ENCODE measurements around the gene TTC7B. TPM values are rescaled to one million over a fixed set of nuclear protein-coding genes. Genes with fewer than 3 reads are reported as not detected.

Gene TTC7B
- total RNA-seq, 2 experiments from 2014 or later: 5.9 to 6.6 TPM

- no peak overlapping the region for H3K27ac Mint-ChIP-seq
- H3K4me3 Mint-ChIP-seq: no peak overlapping the region
- ATAC-seq (ENCODE audit: low read depth) (no peak), DNase-seq (no peak)
- no peaks in the 10 kb centered on the region for H3K27me3 Mint-ChIP-seq
- H3K36me3 Mint-ChIP-seq: no peaks in the 10 kb centered on the region
- POLR2A ChIA-PET: no interaction called here
- H3K9me3 Mint-ChIP-seq: no peaks in the 10 kb centered on the region
- no peaks in the 10 kb centered on the region for H3K4me1 Mint-ChIP-seq
Observed at GRCh38 chr14:90616881-90617280, 199.3 kb downstream of the TTC7B start.

DNA sequence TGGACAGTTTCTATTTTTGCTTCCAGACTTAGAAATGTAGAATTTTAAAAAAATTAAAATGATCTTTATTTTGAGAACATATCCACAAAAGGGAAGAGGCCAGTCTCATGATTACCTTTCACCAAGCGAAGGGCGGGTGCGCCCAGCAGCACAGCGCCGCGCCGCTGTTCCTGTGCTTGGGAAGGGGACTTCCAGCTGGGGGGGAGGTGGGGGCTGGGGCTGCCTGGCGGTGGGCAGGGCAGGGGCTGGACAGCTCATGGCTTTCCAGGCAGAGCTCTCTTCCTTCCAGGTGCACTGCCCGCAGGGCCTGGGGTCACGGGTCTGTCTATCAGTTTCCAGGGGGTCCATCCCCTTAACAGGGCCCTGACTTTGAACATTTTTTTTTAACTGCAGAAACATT, 199.9 kb downstream of the TTC7B start:
- DNase-seq: no peak
- H3K36me3 Mint-ChIP-seq: no peaks in the 10 kb centered on the region
- H3K27me3 Mint-ChIP-seq: no peaks in the 10 kb centered on the region
- no peak overlapping the region for H3K4me3 Mint-ChIP-seq
- H3K9me3 Mint-ChIP-seq: no peaks in the 10 kb centered on the region
- no peak overlapping the region for H3K27ac Mint-ChIP-seq
- no peaks in the 10 kb centered on the region for H3K4me1 Mint-ChIP-seq
- no peak for ATAC-seq (ENCODE audit: low read depth)
- POLR2A ChIA-PET: no interaction called here

GRCh38 chr14:90615517-90616060, 200.6 kb downstream of the TTC7B start:
- H3K9me3 Mint-ChIP-seq: no peaks in the 10 kb centered on the region
- POLR2A ChIA-PET: no interaction called here
- ATAC-seq (ENCODE audit: low read depth): no peak
- peaks cover under 1% of the 10 kb centered on the region for H3K4me1 Mint-ChIP-seq
- no peaks in the 10 kb centered on the region for H3K36me3 Mint-ChIP-seq
- DNase-seq: no peak
- H3K27ac Mint-ChIP-seq: no peak overlapping the region
- no peaks in the 10 kb centered on the region for H3K27me3 Mint-ChIP-seq
- H3K4me3 Mint-ChIP-seq: no peak overlapping the region

DNA sequence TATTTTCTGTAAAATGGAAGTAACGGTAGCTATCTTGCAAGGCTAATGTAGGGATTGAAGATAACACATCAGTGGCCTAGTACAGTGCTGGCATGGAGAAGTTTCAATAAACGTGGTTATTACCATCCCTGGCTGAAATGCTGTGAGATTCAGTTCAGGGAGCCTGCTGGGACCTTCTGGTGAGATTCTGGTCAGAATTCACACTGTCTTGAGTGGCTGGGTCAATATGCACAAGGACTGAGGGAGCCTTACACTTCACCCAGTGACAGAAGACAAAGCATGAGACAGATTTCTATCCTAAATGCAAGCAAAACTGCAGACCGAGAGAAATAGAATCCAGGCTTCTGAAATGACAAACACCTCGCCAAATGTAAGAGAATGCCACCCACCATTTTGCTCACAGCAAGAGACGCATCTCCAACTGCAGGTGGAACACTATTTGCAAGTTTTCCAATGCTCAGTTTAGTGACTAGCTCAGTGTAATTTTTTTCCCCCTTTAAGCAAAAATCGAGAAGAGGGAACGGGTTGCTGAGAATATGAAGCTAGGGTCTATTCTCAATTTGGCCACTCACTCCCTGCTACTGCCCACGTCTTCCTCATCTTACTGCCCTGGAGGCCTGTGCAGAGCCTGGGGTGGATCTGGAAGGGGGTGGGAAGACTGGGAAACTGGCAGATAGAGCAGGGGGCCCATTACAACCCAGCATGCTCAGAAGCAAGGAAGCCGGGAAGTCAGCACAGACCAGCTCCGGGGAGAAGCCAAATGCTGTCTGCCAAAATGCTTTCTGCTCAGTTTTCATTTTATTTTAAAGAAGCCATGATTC, 201.3 kb downstream of the TTC7B start:
- no peak overlapping the region for H3K4me3 Mint-ChIP-seq
- no peaks in the 10 kb centered on the region for H3K9me3 Mint-ChIP-seq
- H3K27ac Mint-ChIP-seq: no peak overlapping the region
- H3K27me3 Mint-ChIP-seq: no peaks in the 10 kb centered on the region
- no peak for DNase-seq
- no peak for ATAC-seq (ENCODE audit: low read depth)
- POLR2A ChIA-PET: no interaction called here
- no peaks in the 10 kb centered on the region for H3K36me3 Mint-ChIP-seq
- peaks cover 2% of the 10 kb centered on the region for H3K4me1 Mint-ChIP-seq

DNA sequence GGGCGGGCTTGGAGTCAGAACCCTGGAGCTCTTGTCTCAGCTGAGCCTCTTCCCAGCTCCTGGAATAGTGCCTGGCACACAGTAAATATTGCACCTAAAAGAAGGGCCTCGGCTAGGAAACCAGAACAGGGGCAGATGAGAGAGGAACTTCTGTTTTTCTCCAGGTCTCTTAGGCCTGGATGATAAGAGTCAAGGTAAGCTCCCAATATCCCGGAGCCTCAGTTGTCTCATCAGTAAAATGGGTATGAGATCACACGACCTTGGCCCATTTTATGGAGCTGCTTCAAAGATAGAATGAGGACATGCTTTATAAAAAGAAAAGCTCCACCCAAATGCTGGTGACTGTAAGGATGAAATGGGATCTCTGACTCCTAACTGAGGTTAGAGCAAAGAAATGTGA, 202.2 kb downstream of the TTC7B start:
- Mint-ChIP-seq H3K4me3 (no peak overlapping the region), H3K9me3 (no peaks in the 10 kb centered on the region), H3K36me3 (no peaks in the 10 kb centered on the region), H3K27me3 (no peaks in the 10 kb centered on the region), H3K27ac (no peak overlapping the region), H3K4me1 (peaks cover 2% of the 10 kb centered on the region)
- ATAC-seq (ENCODE audit: low read depth): no peak
- no peak for DNase-seq
- POLR2A ChIA-PET: no interaction called here

DNA sequence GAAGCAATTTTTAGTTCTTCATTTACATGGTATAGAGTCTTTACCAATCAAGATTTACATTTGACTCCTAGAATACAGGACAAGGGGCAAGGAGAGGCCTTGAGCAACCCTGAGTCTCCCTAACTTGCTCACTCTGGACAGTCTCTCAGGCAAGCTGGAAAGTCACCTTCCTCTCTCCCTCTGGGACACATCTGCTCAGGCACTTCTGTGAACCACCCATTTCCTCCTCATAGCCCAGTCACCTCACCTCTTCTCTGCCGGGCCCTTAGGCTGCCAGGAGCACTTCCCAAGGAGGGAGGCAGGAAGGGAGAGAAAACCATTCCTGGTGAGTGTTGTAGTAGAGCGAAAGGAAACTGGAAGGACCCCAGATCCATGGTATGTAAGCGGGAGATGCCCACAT, 202.8 kb downstream of the TTC7B start:
- Mint-ChIP-seq H3K36me3 (no peaks in the 10 kb centered on the region), H3K4me1 (peaks cover 2% of the 10 kb centered on the region), H3K27ac (no peak overlapping the region), H3K9me3 (no peaks in the 10 kb centered on the region), H3K4me3 (no peak overlapping the region), H3K27me3 (no peaks in the 10 kb centered on the region)
- DNase-seq (no peak), ATAC-seq (ENCODE audit: low read depth) (no peak)
- POLR2A ChIA-PET: no interaction called here

GRCh38 chr14:90612801-90613200, 203.4 kb downstream of the TTC7B start:
- no peaks in the 10 kb centered on the region for H3K36me3 Mint-ChIP-seq
- ATAC-seq (ENCODE audit: low read depth): no peak
- no peak overlapping the region for H3K27ac Mint-ChIP-seq
- POLR2A ChIA-PET: no interaction called here
- no peak for DNase-seq
- H3K27me3 Mint-ChIP-seq: no peaks in the 10 kb centered on the region
- H3K4me3 Mint-ChIP-seq: no peak overlapping the region
- peaks cover 2% of the 10 kb centered on the region for H3K4me1 Mint-ChIP-seq
- H3K9me3 Mint-ChIP-seq: no peaks in the 10 kb centered on the region

- Mint-ChIP-seq H3K27ac (no peak overlapping the region), H3K36me3 (no peaks in the 10 kb centered on the region), H3K4me1 (peaks cover 2% of the 10 kb centered on the region), H3K27me3 (no peaks in the 10 kb centered on the region), H3K9me3 (no peaks in the 10 kb centered on the region), H3K4me3 (no peak overlapping the region)
- no peak for DNase-seq
- ATAC-seq (ENCODE audit: low read depth): no peak
- POLR2A ChIA-PET: interaction anchor here (0.6 kb wide), 2 partner anchors 148 to 301 kb away, joined by 3 to 4 read pairs; no protein-coding TSS in a partner anchor
Observed at GRCh38 chr14:90611936-90612335, 204.3 kb downstream of the TTC7B start.

DNA sequence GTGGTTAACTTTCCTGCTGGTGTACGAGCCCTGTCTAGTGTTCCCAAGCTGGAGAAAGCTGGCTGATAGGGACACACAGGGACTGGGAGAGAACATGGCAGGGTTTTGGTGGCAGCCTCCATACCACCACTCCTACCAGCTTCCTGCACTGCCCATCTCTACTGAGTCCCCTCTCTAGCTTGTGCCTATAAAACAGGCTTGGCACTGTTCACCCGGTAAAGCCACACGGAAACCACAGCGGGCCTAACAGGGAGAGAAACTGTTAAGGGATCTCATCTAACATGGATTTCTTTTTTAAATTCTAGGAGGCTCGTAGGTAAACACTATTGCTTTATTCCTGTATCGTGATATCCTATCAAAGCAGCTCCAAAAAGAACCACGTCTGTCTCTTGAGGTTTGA, 204.7 kb downstream of the TTC7B start:
- Mint-ChIP-seq H3K4me1 (peaks cover 2% of the 10 kb centered on the region), H3K4me3 (no peak overlapping the region), H3K36me3 (no peaks in the 10 kb centered on the region), H3K27me3 (no peaks in the 10 kb centered on the region), H3K9me3 (no peaks in the 10 kb centered on the region), H3K27ac (no peak overlapping the region)
- no peak for ATAC-seq (ENCODE audit: low read depth)
- POLR2A ChIA-PET: interaction anchor here (0.6 kb wide), 1 partner anchor 148 kb away, joined by 3 read pairs; no protein-coding TSS in a partner anchor
- no peak for DNase-seq

GRCh38 chr14:90610346-90611040, 205.7 kb downstream of the TTC7B start:
- Mint-ChIP-seq H3K36me3 (no peaks in the 10 kb centered on the region), H3K4me3 (no peak overlapping the region), H3K4me1 (peaks cover 2% of the 10 kb centered on the region), H3K27ac (no peak overlapping the region), H3K9me3 (no peaks in the 10 kb centered on the region), H3K27me3 (peaks cover 2% of the 10 kb centered on the region)
- POLR2A ChIA-PET: no interaction called here
- ATAC-seq (ENCODE audit: low read depth) (no peak), DNase-seq (no peak)

DNA sequence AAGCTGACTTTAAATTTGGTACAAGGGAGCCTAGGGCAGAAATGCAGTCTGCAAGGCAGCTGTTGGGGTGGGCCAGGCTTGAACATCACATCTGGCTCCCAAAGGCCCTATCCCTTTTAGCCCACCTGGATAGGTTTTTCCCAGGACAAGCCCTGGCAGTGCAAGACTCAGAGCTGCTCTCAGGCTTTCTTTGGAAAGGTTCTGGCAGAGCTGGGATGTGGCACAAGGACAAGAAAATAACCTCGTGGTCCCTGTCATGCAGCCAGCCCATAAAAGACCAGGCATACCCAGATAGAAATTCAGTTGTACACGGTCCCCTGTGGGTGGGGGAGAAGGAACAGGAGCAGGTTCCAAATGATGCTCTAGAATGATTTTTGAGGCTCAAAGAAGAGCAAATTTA, 206.9 kb downstream of the TTC7B start:
- no peak overlapping the region for H3K4me3 Mint-ChIP-seq

GRCh38 chr14:90608929-90609341, 207.3 kb downstream of the TTC7B start:
- Mint-ChIP-seq H3K4me1 (peaks cover 2% of the 10 kb centered on the region), H3K9me3 (no peaks in the 10 kb centered on the region), H3K36me3 (no peaks in the 10 kb centered on the region), H3K4me3 (no peak overlapping the region), H3K27me3 (peaks cover 6% of the 10 kb centered on the region), H3K27ac (no peak overlapping the region)
- DNase-seq (no peak), ATAC-seq (ENCODE audit: low read depth) (no peak)
- POLR2A ChIA-PET: no interaction called here

More for the DNA sequence above, 206.9 kb downstream of the TTC7B start:
- DNase-seq (no peak), ATAC-seq (ENCODE audit: low read depth) (no peak)
- POLR2A ChIA-PET: no interaction called here
- Mint-ChIP-seq H3K4me1 (peaks cover 2% of the 10 kb centered on the region), H3K36me3 (no peaks in the 10 kb centered on the region), H3K27ac (no peak overlapping the region), H3K27me3 (peaks cover 6% of the 10 kb centered on the region), H3K9me3 (no peaks in the 10 kb centered on the region)

DNA sequence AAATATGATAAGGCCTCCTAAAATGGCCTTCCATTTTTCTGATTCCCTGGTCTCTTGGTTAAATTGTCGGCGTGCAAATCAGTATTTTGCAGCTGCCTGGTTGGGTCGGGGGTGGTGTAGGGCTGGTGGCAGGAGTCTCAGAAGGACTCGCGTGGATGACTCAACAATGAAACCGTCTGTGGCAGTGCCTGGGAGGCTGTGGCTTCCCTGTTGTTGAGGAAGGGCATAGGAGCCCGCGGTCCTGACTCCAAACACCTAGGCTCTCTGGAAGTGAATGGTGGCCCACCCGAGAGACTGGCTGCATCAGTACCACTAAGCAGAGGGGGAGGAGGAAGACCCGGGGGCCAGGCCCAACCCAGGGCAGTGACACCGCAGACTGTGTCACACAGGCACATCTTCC, 207.9 kb downstream of the TTC7B start:
- H3K27me3 Mint-ChIP-seq: peaks cover 6% of the 10 kb centered on the region
- ATAC-seq (ENCODE audit: low read depth): no peak
- POLR2A ChIA-PET: no interaction called here

GRCh38 chr14:90607141-90607540, 209.1 kb downstream of the TTC7B start:
- no peak for ATAC-seq (ENCODE audit: low read depth)
- POLR2A ChIA-PET: no interaction called here
- no peak overlapping the region for H3K27ac Mint-ChIP-seq
- H3K9me3 Mint-ChIP-seq: no peaks in the 10 kb centered on the region
- H3K36me3 Mint-ChIP-seq: no peaks in the 10 kb centered on the region
- no peak overlapping the region for H3K4me3 Mint-ChIP-seq
- peaks cover 6% of the 10 kb centered on the region for H3K27me3 Mint-ChIP-seq
- H3K4me1 Mint-ChIP-seq: peaks cover 2% of the 10 kb centered on the region
- DNase-seq: no peak

More for the DNA sequence above, 207.9 kb downstream of the TTC7B start:
- H3K9me3 Mint-ChIP-seq: no peaks in the 10 kb centered on the region
- peaks cover 2% of the 10 kb centered on the region for H3K4me1 Mint-ChIP-seq
- no peak for DNase-seq
- H3K4me3 Mint-ChIP-seq: no peak overlapping the region
- H3K27ac Mint-ChIP-seq: no peak overlapping the region
- no peaks in the 10 kb centered on the region for H3K36me3 Mint-ChIP-seq
